GM23338 (cell line): ENCODE measurements around the gene WNT1. TPM values are rescaled to one million over a fixed set of nuclear protein-coding genes. Genes with fewer than 3 reads are reported as not detected.

Source experiments
- ATAC-seq: fragments of 200-7000 bp; cut with Tn5 transposase; 3 replicates; pipeline ENCODE4 v1.9.1; 2020
- DNase-seq: peaks from one replicate; pipeline ENCODE4 v3.0.0-alpha.2; 2015; ENCODE audit warnings: low spot score
- H2AFZ ChIP-seq: fragments of 200-600 bp; sonication (generic); 2 replicates; pipeline ENCODE4 v1.8.0; 2016; ENCODE audit warnings: antibody characterized with exemption, mild to moderate bottlenecking, moderate library complexity
- H3F3A ChIP-seq: fragments of 200-600 bp; sonication (generic); replicated peaks from 2 replicates; pipeline ENCODE4 v1.8.0; 2017; ENCODE audit warnings: antibody characterized with exemption, mixed run types, low read depth
- H3K27ac ChIP-seq: fragments of 200-600 bp; sonication (generic); 2 replicates; pipeline ENCODE4 v1.6.1; 2016; ENCODE audit warnings: low read depth
- H3K27me3 ChIP-seq: fragments of 200-600 bp; sonication (generic); 2 replicates; pipeline ENCODE4 v1.8.0; 2016; ENCODE audit warnings: mild to moderate bottlenecking, mixed run types, moderate library complexity; ENCODE audit not compliant: insufficient read depth
- H3K36me3 ChIP-seq: fragments of 200-600 bp; sonication (generic); 2 replicates; pipeline ENCODE4 v1.8.0; 2016; ENCODE audit warnings: mild to moderate bottlenecking; ENCODE audit not compliant: insufficient read depth
- H3K4me1 ChIP-seq: fragments of 200-600 bp; sonication (generic); 2 replicates; pipeline ENCODE4 v1.8.0; 2016; ENCODE audit warnings: mild to moderate bottlenecking, moderate library complexity; ENCODE audit not compliant: insufficient read depth
- H3K4me2 ChIP-seq: fragments of 200-600 bp; sonication (generic); 2 replicates; pipeline ENCODE4 v1.7.1; 2017; ENCODE audit warnings: mixed run types
- H3K4me3 ChIP-seq: fragments of 200-600 bp; sonication (generic); 2 replicates; pipeline ENCODE4 v1.6.1; 2016; ENCODE audit warnings: mixed run types
- H3K79me2 ChIP-seq: fragments of 200-600 bp; sonication (generic); replicated peaks from 2 replicates; pipeline ENCODE4 v1.8.0; 2017; ENCODE audit warnings: mild to moderate bottlenecking; ENCODE audit not compliant: insufficient read depth
- H3K9me2 ChIP-seq: fragments of 200-600 bp; sonication (generic); 2 replicates; pipeline ENCODE4 v1.8.0; 2017; ENCODE audit not compliant: insufficient read depth
- H4K20me1 ChIP-seq: fragments of 200-600 bp; sonication (generic); replicated peaks from 2 replicates; pipeline ENCODE4 v1.8.0; 2017; ENCODE audit warnings: mild to moderate bottlenecking; ENCODE audit not compliant: insufficient read depth
- H3K27ac Mint-ChIP-seq: 2 replicates; pipeline ENCODE4 v1.8.0; 2020; ENCODE audit warnings: inconsistent platforms, mild to moderate bottlenecking, moderate library complexity, mixed read lengths
- H3K27me3 Mint-ChIP-seq: 3 replicates; pipeline ENCODE4 v1.8.0; 2022; ENCODE audit warnings: low read depth, mild to moderate bottlenecking, moderate library complexity, mixed read lengths, inconsistent platforms; ENCODE audit not compliant: insufficient read depth, poor library complexity
- H3K36me3 Mint-ChIP-seq: 3 replicates; pipeline ENCODE4 v1.8.0; 2021; ENCODE audit warnings: low read depth, mild to moderate bottlenecking, inconsistent platforms, moderate library complexity, mixed read lengths
- H3K4me1 Mint-ChIP-seq: 3 replicates; pipeline ENCODE4 v1.8.0; 2020; ENCODE audit warnings: mild to moderate bottlenecking, inconsistent platforms, mixed read lengths
- H3K4me3 Mint-ChIP-seq: 3 replicates; pipeline ENCODE4 v1.8.0; 2021; ENCODE audit warnings: moderate library complexity, mild to moderate bottlenecking, inconsistent platforms, mixed read lengths
- H3K9me3 Mint-ChIP-seq: 3 replicates; pipeline ENCODE4 v1.8.0; 2020; ENCODE audit warnings: moderate library complexity, mild to moderate bottlenecking, inconsistent platforms, mixed read lengths
- CREB1 ChIP-seq: fragments of 250-450 bp; sonication (Bioruptor Pico); IDR thresholded peaks from 2 replicates; pipeline ENCODE4 v1.5.0; 2020; ENCODE audit warnings: low read depth, mild to moderate bottlenecking, moderate library complexity
- EZH2 ChIP-seq: fragments of 200-600 bp; sonication (generic); IDR thresholded peaks from one replicate; pipeline ENCODE4 v1.8.0; 2017; ENCODE audit warnings: antibody characterized with exemption, mild to moderate bottlenecking, low read depth; ENCODE audit not compliant: unreplicated experiment
- JUNB ChIP-seq: IDR thresholded peaks from one replicate; pipeline ENCODE4 v1.6.1; 2016; ENCODE audit warnings: antibody characterized with exemption; ENCODE audit not compliant: unreplicated experiment
- NANOG ChIP-seq: IDR thresholded peaks from 2 replicates; pipeline ENCODE4 v1.6.1; 2016; ENCODE audit warnings: antibody characterized with exemption, borderline replicate concordance
- STAT1 ChIP-seq: IDR thresholded peaks from one replicate; pipeline ENCODE4 v1.6.1; 2016; ENCODE audit warnings: antibody characterized with exemption; ENCODE audit not compliant: unreplicated experiment
- ZNF114 ChIP-seq: fragments of 250-450 bp; sonication (Bioruptor Pico); IDR thresholded peaks from 2 replicates; pipeline ENCODE4 v1.5.0; 2020; ENCODE audit warnings: mild to moderate bottlenecking, moderate library complexity
- ZNF331 ChIP-seq: fragments of 250-450 bp; sonication (Bioruptor Pico); IDR thresholded peaks from 2 replicates; pipeline ENCODE4 v1.5.0; 2020; ENCODE audit warnings: low read depth, mild to moderate bottlenecking, moderate library complexity
- polyA plus RNA-seq: library from polyadenylated mRNA; unstranded; fragments of >200 nt; fragmentation: Nextera tagmentation; extraction: Ambion mirVana; gene quantifications from 2 replicates; pipeline ENCODE4 v1.2.1, GENCODE V29; 2016
- total RNA-seq: library from RNA; depleted of rRNA; stranded (reverse); fragments of >200 nt; shearing (Covaris generic); gene quantifications from 2 replicates; pipeline ENCODE4 v1.2.3, GENCODE V29; 2014
- TF ChIP-seq, protein P1 (sequence below): IDR thresholded peaks from 2 replicates; pipeline ENCODE4 v1.6.1; 2016; ENCODE audit warnings: antibody characterized with exemption

The WNT1 gene
- total and polyA plus RNA-seq, 2 experiments from 2014 or later = not detected

GRCh38 chr12:48972952-48973483 lies 5.1 kb upstream of the WNT1 start:
- Mint-ChIP-seq H3K27me3 (peaks cover 100% of the 10 kb centered on the region), H3K4me1 (peaks cover 43% of the 10 kb centered on the region), H3K36me3 (no peaks in the 10 kb centered on the region; the same call in 1 of the 3 replicates), H3K9me3 (no peaks in the 10 kb centered on the region; the same call in 2 of the 3 replicates), H3K27ac (no peak overlapping the region), H3K4me3 (no peak overlapping the region; the same call in 2 of the 3 replicates)
- Histone ChIP-seq H3K27me3 (peaks cover 100% of the 10 kb centered on the region), H3K27ac (no peak overlapping the region), H3K4me3 (no peak overlapping the region), H3F3A (peaks cover 20% of the 10 kb centered on the region; the same call in 1 of the 2 replicates), H3K4me2 (no peak overlapping the region), H3K79me2 (no peaks in the 10 kb centered on the region), H4K20me1 (peaks cover 22% of the 10 kb centered on the region), H3K36me3 (no peaks in the 10 kb centered on the region), H2AFZ (no peak overlapping the region), H3K9me2 (no peaks in the 10 kb centered on the region), H3K4me1 (peaks cover 35% of the 10 kb centered on the region)
- no peak for ATAC-seq
- no peak for DNase-seq
- TF ChIP-seq EZH2 = peak; percentile 75
- TF ChIP-seq ZNF331 (CRISPR knock-in tag) = no peak
- TF ChIP-seq ZNF114 = no peak

GRCh38 chr12:48973531-48973930 lies 4.6 kb upstream of the WNT1 start:
- H3K27ac Mint-ChIP-seq = no peak overlapping the region

DNA sequence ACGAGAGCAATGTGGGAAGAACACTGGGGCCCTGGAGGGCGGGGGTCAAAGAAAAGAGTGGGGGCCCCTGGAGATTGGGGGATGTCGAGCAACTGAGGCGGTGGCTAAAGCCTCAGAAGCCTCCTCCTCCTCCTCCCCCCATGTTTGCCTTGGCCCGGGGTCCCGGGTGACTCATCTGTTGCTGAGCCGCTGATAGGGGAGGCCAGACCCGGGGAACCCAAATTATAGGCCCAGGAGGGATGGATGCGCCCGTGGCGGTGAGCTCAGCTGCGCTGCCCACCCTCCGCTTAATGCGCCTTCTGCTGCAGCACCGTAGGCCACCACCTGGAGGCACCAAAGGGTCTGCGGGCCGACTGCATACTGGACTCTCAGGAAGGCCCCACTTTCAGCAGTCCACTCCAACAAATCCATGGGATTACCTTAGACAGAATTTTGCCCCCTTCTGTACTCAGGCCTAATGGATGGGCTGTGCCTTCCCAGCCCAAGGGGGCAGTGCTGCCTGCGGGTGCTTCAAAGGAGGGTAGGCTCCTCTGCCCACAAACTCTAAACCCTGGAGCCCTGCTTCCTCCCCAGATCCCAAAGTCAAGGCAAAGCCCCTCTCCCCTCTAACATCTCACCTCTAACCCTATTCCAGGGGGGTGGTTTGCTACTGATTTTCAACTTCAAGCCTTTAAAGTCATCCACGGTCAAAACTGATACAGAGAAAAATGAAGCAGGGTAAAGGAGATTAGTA lies 4.0 kb upstream of the WNT1 start:
- Histone ChIP-seq H3K4me3 (no peak overlapping the region), H2AFZ (no peak overlapping the region; the same call in 1 of the 2 replicates), H3K9me2 (no peaks in the 10 kb centered on the region), H3K27me3 (peaks cover 100% of the 10 kb centered on the region), H3K27ac (no peak overlapping the region), H3F3A (peaks cover 15% of the 10 kb centered on the region; the same call in 1 of the 2 replicates), H3K36me3 (no peaks in the 10 kb centered on the region), H3K4me2 (no peak overlapping the region), H3K79me2 (no peaks in the 10 kb centered on the region), H4K20me1 (peaks cover 22% of the 10 kb centered on the region), H3K4me1 (peaks cover 28% of the 10 kb centered on the region)
- ATAC-seq (peak; percentile 28), DNase-seq (peak; percentile 81)
- H3K36me3 Mint-ChIP-seq = no peaks in the 10 kb centered on the region; the same call in 1 of the 3 replicates
- peaks cover 38% of the 10 kb centered on the region for H3K4me1 Mint-ChIP-seq
- no peak overlapping the region; the same call in 1 of the 3 replicates for H3K4me3 Mint-ChIP-seq
- peaks cover 100% of the 10 kb centered on the region for H3K27me3 Mint-ChIP-seq
- H3K27ac Mint-ChIP-seq = no peak overlapping the region
- no peaks in the 10 kb centered on the region; the same call in 1 of the 3 replicates for H3K9me3 Mint-ChIP-seq
- no peak for TF ChIP-seq STAT1
- TF ChIP-seq ZNF331 (CRISPR knock-in tag) = no peak
- no peak for TF ChIP-seq CREB1
- no peak for TF ChIP-seq NANOG
- TF ChIP-seq, protein P1, sequence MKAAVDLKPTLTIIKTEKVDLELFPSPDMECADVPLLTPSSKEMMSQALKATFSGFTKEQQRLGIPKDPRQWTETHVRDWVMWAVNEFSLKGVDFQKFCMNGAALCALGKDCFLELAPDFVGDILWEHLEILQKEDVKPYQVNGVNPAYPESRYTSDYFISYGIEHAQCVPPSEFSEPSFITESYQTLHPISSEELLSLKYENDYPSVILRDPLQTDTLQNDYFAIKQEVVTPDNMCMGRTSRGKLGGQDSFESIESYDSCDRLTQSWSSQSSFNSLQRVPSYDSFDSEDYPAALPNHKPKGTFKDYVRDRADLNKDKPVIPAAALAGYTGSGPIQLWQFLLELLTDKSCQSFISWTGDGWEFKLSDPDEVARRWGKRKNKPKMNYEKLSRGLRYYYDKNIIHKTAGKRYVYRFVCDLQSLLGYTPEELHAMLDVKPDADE = no peak
- TF ChIP-seq JUNB = no peak

More at GRCh38 chr12:48973531-48973930, 4.6 kb upstream of the WNT1 start:
- TF ChIP-seq EZH2 = peak; percentile 60
- TF ChIP-seq JUNB = no peak
- Histone ChIP-seq H3F3A (peaks cover 15% of the 10 kb centered on the region; the same call in 1 of the 2 replicates), H3K79me2 (no peaks in the 10 kb centered on the region), H4K20me1 (peaks cover 22% of the 10 kb centered on the region), H3K9me2 (no peaks in the 10 kb centered on the region), H3K27me3 (peaks cover 100% of the 10 kb centered on the region), H3K36me3 (no peaks in the 10 kb centered on the region), H3K4me3 (no peak overlapping the region), H3K4me2 (no peak overlapping the region), H3K4me1 (peaks cover 30% of the 10 kb centered on the region), H2AFZ (no peak overlapping the region), H3K27ac (no peak overlapping the region)
- peaks cover 100% of the 10 kb centered on the region for H3K27me3 Mint-ChIP-seq
- no peak overlapping the region; the same call in 1 of the 3 replicates for H3K4me3 Mint-ChIP-seq
- peaks cover 38% of the 10 kb centered on the region for H3K4me1 Mint-ChIP-seq
- ATAC-seq (no peak), DNase-seq (no peak)
- no peaks in the 10 kb centered on the region; the same call in 1 of the 3 replicates for H3K36me3 Mint-ChIP-seq
- H3K9me3 Mint-ChIP-seq = no peaks in the 10 kb centered on the region; the same call in 2 of the 3 replicates
